Cardiac septum (tissue), 1 donor: ENCODE data around the gene GAGE12D. TPM values are rescaled to one million over a fixed set of nuclear protein-coding genes. Genes with fewer than 3 reads are reported as not detected.
"Not testable (repeated sequence)": the region's sequence is repeated elsewhere in the genome, so short reads cannot be mapped to it uniquely, and the experiment has no call there.

Experiments used
- DNase-seq: peaks from one replicate; pipeline ENCODE4 v3.0.0-alpha.2; 2020; ENCODE audit warnings: low spot score
- intact Hi-C: fragments of 100-400 bp; cut with DNase I; formaldehyde crosslinking; loops from one replicate; pipeline ENCODE4 v1.14.0; 2022
- long read RNA-seq: library from polyadenylated mRNA; unstranded; transcript quantifications from one replicate; pipeline ENCODE4 v2.0.0, GENCODE V29; 2021
- total RNA-seq: library from RNA; stranded (reverse); fragmentation: NEBNext Ultra II Directional; extraction: Animal tissue kit (Norgen Biotek cat#: 25700); gene quantifications from one replicate; pipeline ENCODE4 v1.2.1, GENCODE V29; 2021
- donor health status: DM: no; HTN: no; CAD: no.

The GAGE12D gene, protein sequence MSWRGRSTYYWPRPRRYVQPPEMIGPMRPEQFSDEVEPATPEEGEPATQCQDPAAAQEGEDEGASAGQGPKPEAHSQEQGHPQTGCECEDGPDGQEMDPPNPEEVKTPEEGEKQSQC
- not detected for total RNA-seq
- long read RNA-seq = 0 reads

DNA sequence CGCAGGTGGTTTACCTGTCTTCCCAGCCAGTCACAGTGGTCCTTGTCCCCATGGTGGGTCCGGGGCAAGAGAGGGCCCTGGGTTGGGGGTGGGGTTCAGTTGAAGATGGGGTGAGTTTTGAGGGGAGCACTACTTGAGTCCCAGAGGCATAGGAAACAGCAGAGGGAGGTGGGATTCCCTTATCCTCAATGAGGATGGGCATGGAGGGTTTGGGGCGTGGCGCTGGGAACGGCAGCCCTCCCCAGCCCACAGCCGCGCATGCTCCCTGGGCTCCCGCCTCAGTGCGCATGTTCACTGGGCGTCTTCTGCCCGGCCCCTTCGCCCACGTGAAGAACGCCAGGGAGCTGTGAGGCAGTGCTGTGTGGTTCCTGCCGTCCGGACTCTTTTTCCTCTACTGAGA, at the start of gene GAGE12D:
GAGE12D (plus strand) TSS at position 301 of the 400 bp plus-strand sequence. CDS start 1,155 bp downstream, outside the sequence.
- DNase-seq, intact Hi-C loops: not testable (repeated sequence)

DNA sequence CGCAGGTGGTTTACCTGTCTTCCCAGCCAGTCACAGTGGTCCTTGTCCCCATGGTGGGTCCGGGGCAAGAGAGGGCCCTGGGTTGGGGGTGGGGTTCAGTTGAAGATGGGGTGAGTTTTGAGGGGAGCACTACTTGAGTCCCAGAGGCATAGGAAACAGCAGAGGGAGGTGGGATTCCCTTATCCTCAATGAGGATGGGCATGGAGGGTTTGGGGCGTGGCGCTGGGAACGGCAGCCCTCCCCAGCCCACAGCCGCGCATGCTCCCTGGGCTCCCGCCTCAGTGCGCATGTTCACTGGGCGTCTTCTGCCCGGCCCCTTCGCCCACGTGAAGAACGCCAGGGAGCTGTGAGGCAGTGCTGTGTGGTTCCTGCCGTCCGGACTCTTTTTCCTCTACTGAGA, 9.7 kb upstream of the GAGE12D start, which contains the start of gene GAGE12C:
GAGE12C (plus strand) TSS at position 301 of the 400 bp plus-strand sequence. CDS start 1,155 bp downstream, outside the sequence.
- intact Hi-C loops, DNase-seq: not testable (repeated sequence)

DNA sequence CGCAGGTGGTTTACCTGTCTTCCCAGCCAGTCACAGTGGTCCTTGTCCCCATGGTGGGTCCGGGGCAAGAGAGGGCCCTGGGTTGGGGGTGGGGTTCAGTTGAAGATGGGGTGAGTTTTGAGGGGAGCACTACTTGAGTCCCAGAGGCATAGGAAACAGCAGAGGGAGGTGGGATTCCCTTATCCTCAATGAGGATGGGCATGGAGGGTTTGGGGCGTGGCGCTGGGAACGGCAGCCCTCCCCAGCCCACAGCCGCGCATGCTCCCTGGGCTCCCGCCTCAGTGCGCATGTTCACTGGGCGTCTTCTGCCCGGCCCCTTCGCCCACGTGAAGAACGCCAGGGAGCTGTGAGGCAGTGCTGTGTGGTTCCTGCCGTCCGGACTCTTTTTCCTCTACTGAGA, 9.5 kb downstream of the GAGE12D start, which contains the start of gene GAGE12E:
GAGE12E (plus strand) TSS at position 301 of the 400 bp plus-strand sequence. CDS start 1,155 bp downstream, outside the sequence.
- intact Hi-C loops, DNase-seq: not testable (repeated sequence)

DNA sequence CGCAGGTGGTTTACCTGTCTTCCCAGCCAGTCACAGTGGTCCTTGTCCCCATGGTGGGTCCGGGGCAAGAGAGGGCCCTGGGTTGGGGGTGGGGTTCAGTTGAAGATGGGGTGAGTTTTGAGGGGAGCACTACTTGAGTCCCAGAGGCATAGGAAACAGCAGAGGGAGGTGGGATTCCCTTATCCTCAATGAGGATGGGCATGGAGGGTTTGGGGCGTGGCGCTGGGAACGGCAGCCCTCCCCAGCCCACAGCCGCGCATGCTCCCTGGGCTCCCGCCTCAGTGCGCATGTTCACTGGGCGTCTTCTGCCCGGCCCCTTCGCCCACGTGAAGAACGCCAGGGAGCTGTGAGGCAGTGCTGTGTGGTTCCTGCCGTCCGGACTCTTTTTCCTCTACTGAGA, 19.0 kb downstream of the GAGE12D start, which contains the start of gene GAGE12F:
GAGE12F (plus strand) TSS at position 301 of the 400 bp plus-strand sequence. CDS start 1,155 bp downstream, outside the sequence.
- DNase-seq, intact Hi-C loops: not testable (repeated sequence)

DNA sequence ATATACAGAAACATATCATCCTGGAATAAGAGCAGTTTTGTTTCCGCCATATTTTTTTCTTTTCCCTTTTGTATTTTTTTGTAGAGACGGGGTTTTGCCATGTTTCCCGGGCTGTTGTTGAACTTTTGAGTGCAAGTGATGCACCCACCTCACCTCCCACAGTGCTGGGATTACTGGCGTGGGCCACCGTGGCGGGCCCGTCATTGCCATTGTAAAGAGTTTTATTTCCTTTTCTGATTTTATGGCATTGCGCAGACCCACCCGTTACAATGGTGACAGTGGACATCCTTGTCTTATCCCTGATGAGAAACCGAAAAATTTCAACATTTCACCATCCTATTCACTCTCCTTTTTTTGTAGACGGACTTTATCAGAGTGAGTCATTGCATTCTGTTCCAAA, 27.2 kb downstream of the GAGE12D start:
- intact Hi-C loops, DNase-seq: not testable (repeated sequence)

DNA sequence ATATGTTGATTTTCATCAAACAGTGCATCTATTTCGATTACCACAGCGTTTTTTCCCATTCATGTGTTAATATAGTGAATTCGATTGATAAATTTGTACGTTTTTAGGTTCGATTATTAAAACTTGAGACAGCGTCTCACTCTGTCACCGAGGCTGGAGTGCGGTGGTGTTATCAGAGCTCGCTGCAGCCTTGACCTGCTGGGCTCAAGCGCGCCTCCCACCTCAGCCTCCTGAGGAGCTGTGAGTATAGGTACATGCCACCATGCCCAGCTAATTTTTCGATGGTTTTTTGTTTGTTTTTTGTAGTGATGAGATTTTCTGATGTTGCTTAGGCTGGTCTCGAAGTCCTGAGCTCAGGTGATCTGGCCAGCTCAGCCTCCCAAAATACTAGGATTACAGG, 27.6 kb downstream of the GAGE12D start:
- DNase-seq, intact Hi-C loops: not testable (repeated sequence)

DNA sequence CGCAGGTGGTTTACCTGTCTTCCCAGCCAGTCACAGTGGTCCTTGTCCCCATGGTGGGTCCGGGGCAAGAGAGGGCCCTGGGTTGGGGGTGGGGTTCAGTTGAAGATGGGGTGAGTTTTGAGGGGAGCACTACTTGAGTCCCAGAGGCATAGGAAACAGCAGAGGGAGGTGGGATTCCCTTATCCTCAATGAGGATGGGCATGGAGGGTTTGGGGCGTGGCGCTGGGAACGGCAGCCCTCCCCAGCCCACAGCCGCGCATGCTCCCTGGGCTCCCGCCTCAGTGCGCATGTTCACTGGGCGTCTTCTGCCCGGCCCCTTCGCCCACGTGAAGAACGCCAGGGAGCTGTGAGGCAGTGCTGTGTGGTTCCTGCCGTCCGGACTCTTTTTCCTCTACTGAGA, 28.6 kb downstream of the GAGE12D start, which contains the start of gene GAGE12G:
GAGE12G (plus strand) TSS at position 301 of the 400 bp plus-strand sequence. CDS start 1,155 bp downstream, outside the sequence.
- DNase-seq, intact Hi-C loops: not testable (repeated sequence)

DNA sequence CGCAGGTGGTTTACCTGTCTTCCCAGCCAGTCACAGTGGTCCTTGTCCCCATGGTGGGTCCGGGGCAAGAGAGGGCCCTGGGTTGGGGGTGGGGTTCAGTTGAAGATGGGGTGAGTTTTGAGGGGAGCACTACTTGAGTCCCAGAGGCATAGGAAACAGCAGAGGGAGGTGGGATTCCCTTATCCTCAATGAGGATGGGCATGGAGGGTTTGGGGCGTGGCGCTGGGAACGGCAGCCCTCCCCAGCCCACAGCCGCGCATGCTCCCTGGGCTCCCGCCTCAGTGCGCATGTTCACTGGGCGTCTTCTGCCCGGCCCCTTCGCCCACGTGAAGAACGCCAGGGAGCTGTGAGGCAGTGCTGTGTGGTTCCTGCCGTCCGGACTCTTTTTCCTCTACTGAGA, 38.1 kb downstream of the GAGE12D start, which contains the start of gene GAGE12H:
GAGE12H (plus strand) TSS at position 301 of the 400 bp plus-strand sequence. CDS start 1,155 bp downstream, outside the sequence.
- DNase-seq, intact Hi-C loops: not testable (repeated sequence)

DNA sequence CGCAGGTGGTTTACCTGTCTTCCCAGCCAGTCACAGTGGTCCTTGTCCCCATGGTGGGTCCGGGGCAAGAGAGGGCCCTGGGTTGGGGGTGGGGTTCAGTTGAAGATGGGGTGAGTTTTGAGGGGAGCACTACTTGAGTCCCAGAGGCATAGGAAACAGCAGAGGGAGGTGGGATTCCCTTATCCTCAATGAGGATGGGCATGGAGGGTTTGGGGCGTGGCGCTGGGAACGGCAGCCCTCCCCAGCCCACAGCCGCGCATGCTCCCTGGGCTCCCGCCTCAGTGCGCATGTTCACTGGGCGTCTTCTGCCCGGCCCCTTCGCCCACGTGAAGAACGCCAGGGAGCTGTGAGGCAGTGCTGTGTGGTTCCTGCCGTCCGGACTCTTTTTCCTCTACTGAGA, 47.7 kb downstream of the GAGE12D start, which contains the start of gene GAGE2A:
GAGE2A (plus strand) TSS at position 301 of the 400 bp plus-strand sequence. CDS start 1,155 bp downstream, outside the sequence.
- intact Hi-C loops, DNase-seq: not testable (repeated sequence)

DNA sequence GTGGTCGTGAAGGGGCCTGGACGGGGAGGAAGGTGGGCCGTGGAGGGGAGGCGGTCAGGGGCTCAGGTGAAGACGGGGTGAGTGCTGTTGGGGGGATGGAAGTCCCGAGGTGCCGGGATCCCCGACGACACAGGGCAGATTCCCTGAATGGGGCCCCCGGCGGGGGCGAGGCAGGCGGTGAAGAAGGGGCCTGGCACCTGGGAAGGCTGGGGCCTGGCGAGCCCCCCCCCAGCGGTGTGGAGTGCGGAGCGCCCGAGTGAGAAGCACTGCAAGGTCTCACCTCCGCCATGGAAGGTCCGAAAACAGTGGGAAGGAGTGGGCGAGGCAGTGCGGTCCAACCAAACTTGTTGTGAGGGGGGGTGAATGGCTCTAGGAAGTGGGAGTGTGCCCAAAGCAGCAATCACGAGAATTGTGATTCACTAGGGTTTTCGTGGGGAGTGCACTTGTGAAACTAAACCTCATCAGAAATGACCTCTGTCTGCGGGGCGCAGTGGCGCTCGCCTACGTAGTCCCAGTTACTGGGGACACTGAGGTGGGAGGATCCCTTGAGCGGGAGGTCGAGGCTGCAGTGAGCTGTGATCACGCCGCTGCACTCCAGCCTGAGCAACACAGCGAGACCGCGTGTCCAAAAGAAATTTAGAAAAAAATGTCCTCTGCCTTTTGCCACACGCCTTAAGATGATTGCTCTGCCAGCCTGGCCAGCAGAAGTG, 48.4 kb downstream of the GAGE12D start:
- intact Hi-C loops = not testable (repeated sequence)

DNA sequence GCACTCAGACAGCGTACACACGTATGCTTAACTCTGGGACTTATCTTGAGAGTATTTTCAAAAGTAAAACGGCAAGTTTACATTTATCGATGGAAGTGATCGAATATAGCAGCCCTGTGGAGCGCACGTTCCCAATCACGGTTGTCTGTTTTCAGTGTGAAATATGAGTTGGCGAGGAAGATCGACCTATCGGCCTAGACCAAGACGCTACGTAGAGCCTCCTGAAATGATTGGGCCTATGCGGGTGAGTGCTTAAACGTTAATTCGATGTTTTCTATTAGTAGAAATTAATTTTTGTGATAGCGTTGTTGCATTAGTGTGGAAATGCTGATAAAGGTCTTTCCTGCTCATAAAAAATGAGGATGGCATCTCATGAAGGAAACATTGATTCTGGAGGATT, 49.0 kb downstream of the GAGE12D start:
- intact Hi-C loops, DNase-seq: not testable (repeated sequence)

More for the DNA sequence above, 48.4 kb downstream of the GAGE12D start:
- peak; percentile 78 for DNase-seq

Other genes starting within 250 kb of the GAGE12D start
- not detected for gene GAGE10, start 238.1 kb upstream of the GAGE12D start, total RNA-seq
- not detected for gene GAGE12J, start 219.7 kb upstream of the GAGE12D start, total RNA-seq
- not detected for gene GAGE13, start 210.2 kb upstream of the GAGE12D start, total RNA-seq
- not detected for gene GAGE12C, start 9.6 kb upstream of the GAGE12D start, total RNA-seq
- not detected for gene GAGE12E, start 9.6 kb downstream of the GAGE12D start, total RNA-seq
- not detected for gene GAGE12F, start 19.1 kb downstream of the GAGE12D start, total RNA-seq
- not detected for gene GAGE12G, start 28.7 kb downstream of the GAGE12D start, total RNA-seq
- not detected for gene GAGE12H, start 38.2 kb downstream of the GAGE12D start, total RNA-seq
- not detected for gene GAGE2A, start 47.8 kb downstream of the GAGE12D start, total RNA-seq
- not detected for gene GAGE1, start 57.3 kb downstream of the GAGE12D start, total RNA-seq
- not detected for gene PAGE1, start 154.3 kb downstream of the GAGE12D start, total RNA-seq